Naive B cell (primary cell): Measurements from ENCODE around the gene ZBED4. TPM values are rescaled to one million over a fixed set of nuclear protein-coding genes. Genes with fewer than 3 reads are reported as not detected.
A peak's percentile ranks its signal among the peaks of the same experiment; 100 is the strongest.

Source experiments
- ATAC-seq, 2 donors: fragments of 150-1000 bp; cut with Tn5 transposase; 2 replicates each; pipeline ENCODE4 v1.10.0; 2021; ENCODE audit warnings: low read depth in 2 of 2, mild to moderate bottlenecking in 2 of 2, moderate library complexity in 2 of 2
- DNase-seq: peaks from one replicate; pipeline ENCODE4 v3.0.0; 2022
- H3K27ac Mint-ChIP-seq, 6 donors: one replicate each; pipeline ENCODE4 v1.8.0; 2020 to 2022; ENCODE audit warnings: mild to moderate bottlenecking in 6 of 6, mixed read lengths in 6 of 6, moderate library complexity in 5 of 6, inconsistent platforms in 2 of 6
- H3K27me3 Mint-ChIP-seq, 3 donors: one replicate each; pipeline ENCODE4 v1.8.0; 2021 to 2022; ENCODE audit warnings: mixed read lengths in 3 of 3, mild to moderate bottlenecking in 1 of 3
- H3K36me3 Mint-ChIP-seq, 2 donors: one replicate each; pipeline ENCODE4 v1.8.0; 2020 to 2022; ENCODE audit warnings: mixed read lengths in 2 of 2, inconsistent platforms in 1 of 2, mild to moderate bottlenecking in 1 of 2
- H3K4me1 Mint-ChIP-seq, 3 donors: one replicate each; pipeline ENCODE4 v1.8.0; 2020 to 2022; ENCODE audit warnings: mixed read lengths in 3 of 3, inconsistent platforms in 1 of 3, mild to moderate bottlenecking in 1 of 3, moderate library complexity in 1 of 3
- H3K4me3 Mint-ChIP-seq, 8 donors: one replicate each; pipeline ENCODE4 v1.8.0; 2020 to 2022; ENCODE audit warnings: mild to moderate bottlenecking in 8 of 8, mixed read lengths in 8 of 8, moderate library complexity in 8 of 8, inconsistent platforms in 2 of 8
- H3K9me3 Mint-ChIP-seq, 7 donors: one replicate each; pipeline ENCODE4 v1.8.0; 2020 to 2022; ENCODE audit warnings: mixed read lengths in 7 of 7, mild to moderate bottlenecking in 5 of 7, inconsistent platforms in 2 of 7, moderate library complexity in 1 of 7
- polyA plus RNA-seq, 6 donors: library from polyadenylated mRNA; unstranded; fragments of 300-500 nt; fragmentation: Illumina TruSeq; gene quantifications; one replicate each; pipeline ENCODE4 v1.2.3, GENCODE V29; 2021; ENCODE audit warnings: low read depth in 6 of 6

The ZBED4 gene
- polyA plus RNA-seq, 6 donors from 2014 or later: 3.8 to 10.3 (median 6.1) TPM

GRCh38 chr22:49920859-49921258 is 67.2 kb downstream of the ZBED4 start:
- H3K4me1 Mint-ChIP-seq: peaks cover 10 to 48% (median 18%) of the 10 kb centered on the region in 3 donors
- H3K4me3 Mint-ChIP-seq: peak overlapping the region in 6 of 8 donors; percentile 32 to 85 (median 69)
- peaks cover 0 to 2% (median 0%) of the 10 kb centered on the region in 7 donors for H3K9me3 Mint-ChIP-seq
- DNase-seq (no peak), ATAC-seq (no peak)
- H3K36me3 Mint-ChIP-seq: no peaks in the 10 kb centered on the region
- no peaks in the 10 kb centered on the region for H3K27me3 Mint-ChIP-seq
- H3K27ac Mint-ChIP-seq: peak overlapping the region in 2 of 6 donors; percentile 29 to 62

- H3K27me3 Mint-ChIP-seq: no peaks in the 10 kb centered on the region
- H3K27ac Mint-ChIP-seq: peak overlapping the region in 2 of 6 donors; percentile 20 to 26
- ATAC-seq: no peak
- H3K4me3 Mint-ChIP-seq: peak overlapping the region in 4 of 8 donors; percentile 16 to 77 (median 44)
- H3K36me3 Mint-ChIP-seq: no peaks in the 10 kb centered on the region
- H3K9me3 Mint-ChIP-seq: peaks cover 0 to 2% (median 0%) of the 10 kb centered on the region in 7 donors
- DNase-seq: no peak
- H3K4me1 Mint-ChIP-seq: peaks cover 15 to 50% (median 24%) of the 10 kb centered on the region in 3 donors
These were observed 68.0 kb downstream of the ZBED4 start for GRCh38 chr22:49921508-49922278.

GRCh38 chr22:49922484-49922883 is 68.8 kb downstream of the ZBED4 start:
- Mint-ChIP-seq H3K4me1 (peaks cover 19 to 51% (median 23%) of the 10 kb centered on the region in 3 donors), H3K36me3 (no peaks in the 10 kb centered on the region), H3K27me3 (no peaks in the 10 kb centered on the region), H3K9me3 (peaks cover 0 to 2% (median 0%) of the 10 kb centered on the region in 7 donors), H3K4me3 (peak overlapping the region in 2 of 8 donors; percentile 40 to 77), H3K27ac (peak overlapping the region in 2 of 6 donors; percentile 38 to 70)
- no peak for DNase-seq
- ATAC-seq: no peak

GRCh38 chr22:49922926-49923325 is 69.3 kb downstream of the ZBED4 start:
- DNase-seq: no peak
- Mint-ChIP-seq H3K9me3 (peaks cover 0 to 2% (median 0%) of the 10 kb centered on the region in 7 donors), H3K4me1 (peaks cover 19 to 49% (median 24%) of the 10 kb centered on the region in 3 donors), H3K27me3 (no peaks in the 10 kb centered on the region), H3K4me3 (peak overlapping the region in 1 of 8 donors; percentile 83), H3K27ac (peak overlapping the region in 4 of 6 donors; percentile 91 to 98 (median 94)), H3K36me3 (no peaks in the 10 kb centered on the region)
- no peak for ATAC-seq

GRCh38 chr22:49923445-49923844 is 69.8 kb downstream of the ZBED4 start:
- Mint-ChIP-seq H3K36me3 (no peaks in the 10 kb centered on the region), H3K4me1 (peaks cover 19 to 49% (median 24%) of the 10 kb centered on the region in 3 donors), H3K27ac (peak overlapping the region; percentile 59 to 98 (median 92)), H3K9me3 (peaks cover 0 to 2% (median 0%) of the 10 kb centered on the region in 7 donors), H3K4me3 (peak overlapping the region in 5 of 8 donors; percentile 45 to 83 (median 63)), H3K27me3 (no peaks in the 10 kb centered on the region)
- ATAC-seq (no peak), DNase-seq (peak; percentile 57)

GRCh38 chr22:49924113-49924833 is 70.6 kb downstream of the ZBED4 start:
- Mint-ChIP-seq H3K27ac (peak overlapping the region; percentile 59 to 99 (median 96)), H3K4me3 (peak overlapping the region in 6 of 8 donors; percentile 45 to 90 (median 72)), H3K4me1 (peaks cover 19 to 49% (median 24%) of the 10 kb centered on the region in 3 donors), H3K36me3 (no peaks in the 10 kb centered on the region), H3K27me3 (no peaks in the 10 kb centered on the region), H3K9me3 (peaks cover 0 to 2% (median 0%) of the 10 kb centered on the region in 7 donors)
- DNase-seq (no peak), ATAC-seq (no peak)

- peak; percentile 76 to 79 for ATAC-seq
- Mint-ChIP-seq H3K27me3 (no peaks in the 10 kb centered on the region), H3K4me3 (peak overlapping the region; percentile 74 to 92 (median 86))
These were observed 72.0 kb downstream of the ZBED4 start for GRCh38 chr22:49925525-49926128.

GRCh38 chr22:49926916-49927315 is 73.3 kb downstream of the ZBED4 start:
- no peak for ATAC-seq
- peak overlapping the region in 5 of 6 donors; percentile 94 to 98 (median 95) for H3K27ac Mint-ChIP-seq
- H3K27me3 Mint-ChIP-seq: no peaks in the 10 kb centered on the region
- H3K4me1 Mint-ChIP-seq: peaks cover 33 to 61% (median 40%) of the 10 kb centered on the region in 3 donors
- H3K4me3 Mint-ChIP-seq: peak overlapping the region in 3 of 8 donors; percentile 39 to 66 (median 50)
- no peaks in the 10 kb centered on the region for H3K36me3 Mint-ChIP-seq
- DNase-seq: no peak
- peaks cover 0 to 2% (median 0%) of the 10 kb centered on the region in 7 donors for H3K9me3 Mint-ChIP-seq

More at GRCh38 chr22:49925525-49926128, 72.0 kb downstream of the ZBED4 start:
- peaks cover 26 to 50% (median 32%) of the 10 kb centered on the region in 3 donors for H3K4me1 Mint-ChIP-seq
- peak overlapping the region; percentile 95 to 99 (median 98) for H3K27ac Mint-ChIP-seq
- DNase-seq: peak; percentile 92
- H3K9me3 Mint-ChIP-seq: peaks cover 0 to 2% (median 0%) of the 10 kb centered on the region in 7 donors
- H3K36me3 Mint-ChIP-seq: no peaks in the 10 kb centered on the region

GRCh38 chr22:49927483-49928184 is 74.0 kb downstream of the ZBED4 start:
- Mint-ChIP-seq H3K4me1 (peaks cover 33 to 65% (median 42%) of the 10 kb centered on the region in 3 donors), H3K27ac (peak overlapping the region; percentile 90 to 98 (median 95)), H3K36me3 (no peaks in the 10 kb centered on the region), H3K27me3 (no peaks in the 10 kb centered on the region), H3K9me3 (peaks cover 0 to 2% (median 0%) of the 10 kb centered on the region in 7 donors), H3K4me3 (peak overlapping the region in 6 of 8 donors; percentile 50 to 66 (median 60))
- DNase-seq: no peak
- no peak for ATAC-seq

GRCh38 chr22:49928185-49928495 is 74.5 kb downstream of the ZBED4 start:
- ATAC-seq (no peak), DNase-seq (no peak)
- Mint-ChIP-seq H3K9me3 (peaks cover 0 to 2% (median 0%) of the 10 kb centered on the region in 7 donors), H3K4me1 (peaks cover 38 to 69% (median 47%) of the 10 kb centered on the region in 3 donors), H3K4me3 (peak overlapping the region in 6 of 8 donors; percentile 16 to 82 (median 60)), H3K36me3 (no peaks in the 10 kb centered on the region), H3K27ac (peak overlapping the region in 3 of 6 donors; percentile 61 to 98 (median 92)), H3K27me3 (no peaks in the 10 kb centered on the region)

- Mint-ChIP-seq H3K27ac (peak overlapping the region in 4 of 6 donors; percentile 61 to 98 (median 92)), H3K4me1 (peaks cover 42 to 68% (median 52%) of the 10 kb centered on the region in 3 donors), H3K9me3 (peaks cover 0 to 2% (median 0%) of the 10 kb centered on the region in 7 donors), H3K27me3 (no peaks in the 10 kb centered on the region), H3K4me3 (peak overlapping the region in 5 of 8 donors; percentile 37 to 82 (median 61)), H3K36me3 (no peaks in the 10 kb centered on the region)
- ATAC-seq: no peak
- DNase-seq: no peak
These were observed 75.0 kb downstream of the ZBED4 start for GRCh38 chr22:49928555-49929210.
